Smooth muscle cell (in vitro differentiated cells): ENCODE results near the gene TPD52L2. TPM values are rescaled to one million over a fixed set of nuclear protein-coding genes. Genes with fewer than 3 reads are reported as not detected.

Experiments used
- DNase-seq: peaks from one replicate; lab custom pipeline; 2025; ENCODE audit not compliant: unreplicated experiment; lab: John Stamatoyannopoulos, UW
- H2AFZ ChIP-seq: fragments of 200-600 bp; sonication (generic); 2 replicates; pipeline ENCODE4 v1.6.0; 2016; ENCODE audit warnings: antibody characterized with exemption, low read depth, mild to moderate bottlenecking
- H3F3A ChIP-seq: fragments of 200-600 bp; sonication (generic); 2 replicates; pipeline ENCODE4 v1.6.0; 2017; ENCODE audit warnings: antibody characterized with exemption, low read depth
- H3K27ac ChIP-seq: fragments of 200-600 bp; sonication (generic); 2 replicates; pipeline ENCODE4 v1.5.1; 2016; ENCODE audit warnings: low read depth, mild to moderate bottlenecking
- H3K27me3 ChIP-seq: fragments of 200-600 bp; sonication (generic); 2 replicates; pipeline ENCODE4 v1.6.1; 2016; ENCODE audit warnings: low read depth, mild to moderate bottlenecking
- H3K36me3 ChIP-seq: fragments of 200-600 bp; sonication (generic); 2 replicates; pipeline ENCODE4 v1.5.1; 2016; ENCODE audit warnings: low read depth
- H3K4me1 ChIP-seq: fragments of 200-600 bp; sonication (generic); 2 replicates; pipeline ENCODE4 v1.5.1; 2016; ENCODE audit warnings: low read depth
- H3K4me2 ChIP-seq: fragments of 200-600 bp; sonication (generic); 2 replicates; pipeline ENCODE4 v1.6.0; 2016; ENCODE audit warnings: mild to moderate bottlenecking
- H3K4me3 ChIP-seq: fragments of 200-600 bp; sonication (generic); 2 replicates; pipeline ENCODE4 v1.5.1; 2016; ENCODE audit warnings: mild to moderate bottlenecking
- H3K79me2 ChIP-seq: fragments of 200-600 bp; sonication (generic); 2 replicates; pipeline ENCODE4 v1.6.0; 2016; ENCODE audit warnings: low read depth, mild to moderate bottlenecking
- H3K9ac ChIP-seq: fragments of 200-600 bp; sonication (generic); 2 replicates; pipeline ENCODE4 v1.6.0; 2016; ENCODE audit warnings: low read depth
- H3K9me3 ChIP-seq: fragments of 200-600 bp; sonication (generic); replicated peaks from 2 replicates; pipeline ENCODE4 v1.5.1; 2016; ENCODE audit warnings: low read depth
- H4K20me1 ChIP-seq: fragments of 200-600 bp; sonication (generic); 2 replicates; pipeline ENCODE4 v1.6.0; 2016; ENCODE audit warnings: low read depth
- CTCF ChIP-seq: fragments of 200-600 bp; sonication (generic); IDR thresholded peaks from 2 replicates; pipeline ENCODE4 v1.5.1; 2017; ENCODE audit warnings: borderline replicate concordance, mild to moderate bottlenecking, antibody characterized with exemption; ENCODE audit not compliant: insufficient read depth, poor library complexity, severe bottlenecking
- WGBS: methylation state at CpG from one replicate; pipeline ENCODE4 v1.1.7; 2016; ENCODE audit warnings: low lambda C conversion rate; 5-methylcytosine and 5-hydroxymethylcytosine counted together
- polyA plus RNA-seq: library from polyadenylated mRNA; unstranded; fragments of >200 nt; fragmentation: Nextera tagmentation; extraction: Ambion mirVana; gene quantifications from 2 replicates; pipeline ENCODE4 v1.2.1, GENCODE V29; 2016
- total RNA-seq: library from RNA; depleted of rRNA; stranded (reverse); fragments of >200 nt; gene quantifications from 2 replicates; pipeline ENCODE4 v1.2.3, GENCODE V29; 2014

Gene TPD52L2
- total and polyA plus RNA-seq, 2 experiments from 2014 or later: 74.4 to 93.8 TPM

- no peak for DNase-seq
These were observed 31.4 kb downstream of the TPD52L2 start for GRCh38 chr20:63896264-63897105.

GRCh38 chr20:63897978-63898561 lies 33.0 kb downstream of the TPD52L2 start:
- no peak for TF ChIP-seq CTCF
- no peak overlapping the region for H3K9ac ChIP-seq
- H3K9me3 ChIP-seq: no peaks in the 10 kb centered on the region
- WGBS: 96% methylated on average over 6 of the region's 6 CpGs
- H3K4me2 ChIP-seq: no peak overlapping the region
- no peak for DNase-seq
- H3K36me3 ChIP-seq: no peaks in the 10 kb centered on the region
- peaks cover 15% of the 10 kb centered on the region for H3F3A ChIP-seq
- peaks cover 77% of the 10 kb centered on the region for H3K79me2 ChIP-seq
- H3K4me3 ChIP-seq: no peak overlapping the region
- H4K20me1 ChIP-seq: peaks cover 85% of the 10 kb centered on the region
- peaks cover 10% of the 10 kb centered on the region for H3K4me1 ChIP-seq
- no peak overlapping the region for H2AFZ ChIP-seq
- H3K27ac ChIP-seq: no peak overlapping the region
- H3K27me3 ChIP-seq: no peaks in the 10 kb centered on the region

More at GRCh38 chr20:63896264-63897105, 31.4 kb downstream of the TPD52L2 start:
- H3K4me2 ChIP-seq: peak overlapping the region; percentile 90
- no peak overlapping the region for H2AFZ ChIP-seq
- H3K4me1 ChIP-seq: peaks cover 10% of the 10 kb centered on the region
- peak overlapping the region; percentile 45 for H3K9ac ChIP-seq
- peaks cover 31% of the 10 kb centered on the region for H3F3A ChIP-seq
- H4K20me1 ChIP-seq: peaks cover 75% of the 10 kb centered on the region
- WGBS: 51% methylated on average over 18 of the region's 18 CpGs
- peak overlapping the region; percentile 58 for H3K4me3 ChIP-seq
- no peak for TF ChIP-seq CTCF
- H3K36me3 ChIP-seq: no peaks in the 10 kb centered on the region
- no peaks in the 10 kb centered on the region for H3K9me3 ChIP-seq
- no peaks in the 10 kb centered on the region for H3K27me3 ChIP-seq
- peaks cover 61% of the 10 kb centered on the region for H3K79me2 ChIP-seq
- H3K27ac ChIP-seq: peak overlapping the region; percentile 61

- H4K20me1 ChIP-seq: peaks cover 90% of the 10 kb centered on the region
- no peak overlapping the region for H3K4me2 ChIP-seq
- no peaks in the 10 kb centered on the region for H3K9me3 ChIP-seq
- no peak for DNase-seq
- WGBS: 85% methylated on average over 10 of the region's 10 CpGs
- H3K9ac ChIP-seq: no peak overlapping the region
- no peak overlapping the region for H2AFZ ChIP-seq
- H3F3A ChIP-seq: peaks cover 6% of the 10 kb centered on the region
- H3K27me3 ChIP-seq: no peaks in the 10 kb centered on the region
- H3K4me3 ChIP-seq: no peak overlapping the region
- no peak overlapping the region for H3K27ac ChIP-seq
- H3K4me1 ChIP-seq: peaks cover 10% of the 10 kb centered on the region
- H3K36me3 ChIP-seq: no peaks in the 10 kb centered on the region
- TF ChIP-seq CTCF: no peak
- peaks cover 86% of the 10 kb centered on the region for H3K79me2 ChIP-seq
These were observed 34.0 kb downstream of the TPD52L2 start for GRCh38 chr20:63898882-63899558.
